HEK293 (cell line): ENCODE results near the gene NPHP4.
A peak's percentile ranks its signal among the peaks of the same experiment; 100 is the strongest.

Source experiments
- CTCF ChIA-PET: fragments of 350-600 bp; formaldehyde crosslinking; extraction: SDS; loops from one replicate; lab custom pipeline; 2021; ENCODE audit warnings: antibody characterized with exemption; lab: Yijun Ruan, JAX
- POLR2A ChIA-PET: fragments of 300-600 bp; formaldehyde crosslinking; extraction: SDS; loops from one replicate; lab custom pipeline; 2020; ENCODE audit warnings: antibody characterized with exemption, inconsistent platforms; lab: Yijun Ruan, JAX
- H3K27ac ChIP-seq: fragments of 200-500 bp; sonication (Bioruptor generic); 2 replicates; pipeline ENCODE4 v1.5.1; 2014; ENCODE audit warnings: low read depth, low read length, control low read depth, inconsistent platforms; ENCODE audit errors: extremely low read depth
- H3K36me3 ChIP-seq, 2 experiments: fragments of 200-500 bp in 1 of 2; sonication (Bioruptor generic) in 1 of 2; 1 replicate in 1 of 2; 2 replicates in 1 of 2; pipeline ENCODE4 v1.5.1; 2014 to 2017; ENCODE audit warnings: inconsistent platforms in 2 of 2, low read length in 2 of 2; ENCODE audit not compliant: control insufficient read depth in 2 of 2, insufficient read depth in 1 of 2
- H3K4me1 ChIP-seq: fragments of 200-500 bp; sonication (Bioruptor generic); 2 replicates; pipeline ENCODE4 v1.5.1; 2014; ENCODE audit warnings: mild to moderate bottlenecking, low read length, inconsistent platforms; ENCODE audit not compliant: control insufficient read depth, insufficient read depth
- H3K4me3 ChIP-seq: 2 replicates; pipeline ENCODE4 v1.5.1; 2011; ENCODE audit warnings: low read depth, mild to moderate bottlenecking, control low read depth, low read length, moderate library complexity
- H3K9me3 ChIP-seq: fragments of 200-500 bp; sonication (Bioruptor generic); 2 replicates; pipeline ENCODE4 v1.5.1; 2014; ENCODE audit warnings: low read depth, low read length, inconsistent platforms; ENCODE audit not compliant: control insufficient read depth, insufficient read depth
- GLI4 ChIP-seq: fragments of 450-650 bp; formaldehyde crosslinking; IDR thresholded peaks from 2 replicates; pipeline ENCODE4 v1.5.1; 2016; ENCODE audit warnings: missing biosample characterization, missing genetic modification characterization
- GLIS1 ChIP-seq: fragments of 450-650 bp; formaldehyde crosslinking; IDR thresholded peaks from 2 replicates; pipeline ENCODE4 v1.5.1; 2016; ENCODE audit warnings: missing biosample characterization, missing genetic modification characterization
- GLIS2 ChIP-seq: fragments of 450-650 bp; formaldehyde crosslinking; IDR thresholded peaks from 2 replicates; pipeline ENCODE4 v1.5.1; 2016; ENCODE audit warnings: missing biosample characterization, missing genetic modification characterization
- KLF7 ChIP-seq: fragments of 450-650 bp; formaldehyde crosslinking; IDR thresholded peaks from 2 replicates; pipeline ENCODE4 v1.5.1; 2016; ENCODE audit warnings: missing biosample characterization, missing genetic modification characterization, borderline replicate concordance
- PRDM6 ChIP-seq: fragments of 450-650 bp; formaldehyde crosslinking; IDR thresholded peaks from 2 replicates; pipeline ENCODE4 v1.5.1; 2017; ENCODE audit warnings: missing biosample characterization, missing genetic modification characterization
- SCRT2 ChIP-seq: fragments of 450-650 bp; formaldehyde crosslinking; IDR thresholded peaks from 2 replicates; pipeline ENCODE4 v1.5.1; 2016; ENCODE audit warnings: missing biosample characterization, missing genetic modification characterization
- SP7 ChIP-seq: fragments of 450-650 bp; formaldehyde crosslinking; IDR thresholded peaks from 2 replicates; pipeline ENCODE4 v1.5.1; 2016; ENCODE audit warnings: missing biosample characterization, missing genetic modification characterization
- YY1 ChIP-seq: fragments of 450-650 bp; formaldehyde crosslinking; IDR thresholded peaks from 2 replicates; pipeline ENCODE4 v1.5.1; 2018; ENCODE audit warnings: missing biosample characterization, missing genetic modification characterization
- YY2 ChIP-seq: fragments of 450-650 bp; formaldehyde crosslinking; IDR thresholded peaks from 2 replicates; pipeline ENCODE4 v1.5.1; 2016; ENCODE audit warnings: missing biosample characterization, missing genetic modification characterization
- ZFHX2 ChIP-seq: fragments of 450-650 bp; formaldehyde crosslinking; conservative IDR thresholded peaks from 2 replicates; pipeline ENCODE4 v1.5.1; 2016; ENCODE audit warnings: missing biosample characterization, missing genetic modification characterization
- ZFP41 ChIP-seq: fragments of 450-650 bp; formaldehyde crosslinking; IDR thresholded peaks from 2 replicates; pipeline ENCODE4 v1.5.1; 2016; ENCODE audit warnings: missing biosample characterization, missing genetic modification characterization, borderline replicate concordance
- ZNF239 ChIP-seq: fragments of 450-650 bp; formaldehyde crosslinking; IDR thresholded peaks from 2 replicates; pipeline ENCODE4 v1.5.1; 2016; ENCODE audit warnings: missing biosample characterization, missing genetic modification characterization
- ZNF24 ChIP-seq: fragments of 450-650 bp; formaldehyde crosslinking; IDR thresholded peaks from 2 replicates; pipeline ENCODE4 v1.5.1; 2016; ENCODE audit warnings: missing biosample characterization, missing genetic modification characterization
- ZNF248 ChIP-seq: fragments of 450-650 bp; formaldehyde crosslinking; IDR thresholded peaks from 2 replicates; pipeline ENCODE4 v1.5.1; 2017; ENCODE audit warnings: missing biosample characterization, missing genetic modification characterization
- ZNF292 ChIP-seq: fragments of 450-650 bp; formaldehyde crosslinking; IDR thresholded peaks from 2 replicates; pipeline ENCODE4 v1.5.1; 2016; ENCODE audit warnings: low read depth, missing biosample characterization, missing genetic modification characterization, borderline replicate concordance
- ZNF311 ChIP-seq: fragments of 450-650 bp; formaldehyde crosslinking; IDR thresholded peaks from 2 replicates; pipeline ENCODE4 v1.5.1; 2017; ENCODE audit warnings: missing biosample characterization, missing genetic modification characterization, borderline replicate concordance
- ZNF394 ChIP-seq: fragments of 450-650 bp; formaldehyde crosslinking; IDR thresholded peaks from 2 replicates; pipeline ENCODE4 v1.5.1; 2016; ENCODE audit warnings: missing biosample characterization, missing genetic modification characterization, mild to moderate bottlenecking, moderate library complexity, borderline replicate concordance
- ZNF48 ChIP-seq: fragments of 450-650 bp; formaldehyde crosslinking; IDR thresholded peaks from 2 replicates; pipeline ENCODE4 v1.5.1; 2016; ENCODE audit warnings: missing biosample characterization, missing genetic modification characterization
- ZNF514 ChIP-seq: fragments of 450-650 bp; formaldehyde crosslinking; IDR thresholded peaks from 2 replicates; pipeline ENCODE4 v1.5.1; 2016; ENCODE audit warnings: missing biosample characterization, missing genetic modification characterization
- ZNF561 ChIP-seq: fragments of 450-650 bp; IDR thresholded peaks from 2 replicates; pipeline ENCODE4 v1.5.1; 2018; ENCODE audit warnings: missing biosample characterization, missing genetic modification characterization, borderline replicate concordance
- ZNF571 ChIP-seq: fragments of 450-650 bp; formaldehyde crosslinking; IDR thresholded peaks from 2 replicates; pipeline ENCODE4 v1.5.0; 2017; ENCODE audit warnings: missing biosample characterization, missing genetic modification characterization
- ZNF670 ChIP-seq: fragments of 450-650 bp; formaldehyde crosslinking; IDR thresholded peaks from 2 replicates; pipeline ENCODE4 v1.5.1; 2016; ENCODE audit warnings: missing biosample characterization, missing genetic modification characterization, low read depth
- ZSCAN4 ChIP-seq: fragments of 450-650 bp; formaldehyde crosslinking; IDR thresholded peaks from 2 replicates; pipeline ENCODE4 v1.5.1; 2017; ENCODE audit warnings: missing biosample characterization, missing genetic modification characterization

The NPHP4 gene

DNA sequence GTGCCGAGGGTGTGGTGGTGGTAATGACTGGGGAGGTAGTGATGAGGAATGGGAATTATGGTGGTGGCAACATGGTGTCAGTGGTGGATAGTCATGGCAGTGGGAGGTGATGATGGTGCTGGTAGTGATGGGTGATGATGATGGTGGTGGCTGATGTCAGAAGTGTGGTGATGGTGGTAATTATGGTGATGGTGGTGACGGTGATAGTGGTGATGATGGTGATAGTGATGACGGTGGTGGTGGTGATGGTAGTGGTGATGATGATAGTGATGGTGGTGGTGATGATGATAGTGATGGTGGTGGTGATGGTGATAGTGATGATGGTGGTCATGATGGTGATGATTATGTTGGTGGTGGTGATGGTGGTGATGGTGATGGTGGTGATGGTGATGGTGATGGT, 162.8 kb downstream of the NPHP4 start (continued):
- TF ChIP-seq ZNF311 (tag by site-specific recombination) (0 out of 2 replicates have a peak, but pooled peaks have one; percentile 39), SCRT2 (tag by site-specific recombination) (no peak), ZNF670 (no peak), GLI4 (tag by site-specific recombination) (no peak), ZNF514 (tag by site-specific recombination) (no peak), ZNF24 (tag by site-specific recombination) (no peak), YY2 (tag by site-specific recombination) (peak; percentile 39; the same call in 1 of the 2 replicates), ZNF239 (tag by site-specific recombination) (no peak), GLIS1 (tag by site-specific recombination) (no peak), ZFP41 (tag by site-specific recombination) (no peak), ZNF248 (tag by site-specific recombination) (peak; percentile 56; the same call in 1 of the 2 replicates), ZSCAN4 (tag by site-specific recombination) (no peak)
- TF ChIP-seq, all 188 proteins: peak for 10

DNA sequence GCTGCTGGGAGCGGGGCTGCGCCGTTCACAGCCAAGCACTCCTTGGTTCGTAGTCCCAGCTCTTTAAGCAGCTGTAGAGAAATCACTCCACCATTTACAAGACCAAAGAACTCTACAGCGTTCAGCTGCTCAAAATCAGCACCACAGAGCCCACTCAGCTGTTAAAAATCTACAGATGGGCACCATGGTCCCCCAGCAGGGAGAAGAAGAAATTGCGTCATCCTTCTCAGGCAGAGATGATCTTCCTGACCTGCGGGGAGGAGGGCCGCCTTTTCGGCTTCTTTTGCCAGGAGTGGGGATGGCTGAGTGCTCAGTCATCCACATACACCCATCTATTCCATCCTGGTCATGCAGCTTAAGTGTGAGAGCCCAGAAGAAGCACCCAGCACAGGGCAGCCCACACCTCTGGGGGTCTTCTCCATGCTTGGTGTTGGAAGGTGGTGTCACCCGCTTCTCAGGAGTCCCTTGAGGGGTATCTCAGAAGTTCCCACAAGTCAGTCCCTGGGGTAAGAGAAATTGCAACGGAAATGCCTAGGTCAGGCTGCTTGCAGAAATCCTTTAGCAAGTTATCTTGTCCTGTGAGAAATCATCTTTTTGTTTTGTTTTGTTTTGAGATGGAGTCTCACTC, 163.8 kb downstream of the NPHP4 start:
- Histone ChIP-seq H3K36me3 (no peaks in the 10 kb centered on the region), H3K27ac (no peak overlapping the region), H3K9me3 (no peaks in the 10 kb centered on the region), H3K4me3 (no peak overlapping the region), H3K4me1 (no peaks in the 10 kb centered on the region)
- CTCF ChIA-PET, result no interaction called here
- no peak for TF ChIP-seq ZNF24 (tag by site-specific recombination)
- TF ChIP-seq KLF7 (tag by site-specific recombination), result no peak
- POLR2A ChIA-PET, result no interaction called here

GRCh38 chr1:5827516-5827915, 164.7 kb downstream of the NPHP4 start:
- Histone ChIP-seq H3K27ac (no peak overlapping the region), H3K4me1 (no peaks in the 10 kb centered on the region), H3K9me3 (no peaks in the 10 kb centered on the region), H3K36me3 (no peaks in the 10 kb centered on the region), H3K4me3 (no peak overlapping the region)
- CTCF ChIA-PET, result no interaction called here
- TF ChIP-seq YY1 (no peak), GLI4 (tag by site-specific recombination) (no peak), ZFHX2 (tag by site-specific recombination) (no peak), SP7 (no peak), ZNF48 (tag by site-specific recombination) (no peak), ZNF248 (tag by site-specific recombination) (no peak), ZNF394 (tag by site-specific recombination) (no peak), ZNF292 (no peak), ZNF561 (no peak), ZNF571 (tag by site-specific recombination) (no peak), PRDM6 (tag by site-specific recombination) (no peak), GLIS2 (no peak)
- POLR2A ChIA-PET, result no interaction called here
